GM12873 (cell line): Measurements from ENCODE around the gene IRF3.

Source experiments
- TF ChIP-seq, protein P1 (sequence below): IDR thresholded peaks from 2 replicates; pipeline ENCODE4 v1.5.1; 2012; ENCODE audit warnings: low read depth, mild to moderate bottlenecking, moderate library complexity, low read length, control low read depth; ENCODE audit not compliant: insufficient read depth; ENCODE audit errors: missing control alignments

The IRF3 gene, protein sequence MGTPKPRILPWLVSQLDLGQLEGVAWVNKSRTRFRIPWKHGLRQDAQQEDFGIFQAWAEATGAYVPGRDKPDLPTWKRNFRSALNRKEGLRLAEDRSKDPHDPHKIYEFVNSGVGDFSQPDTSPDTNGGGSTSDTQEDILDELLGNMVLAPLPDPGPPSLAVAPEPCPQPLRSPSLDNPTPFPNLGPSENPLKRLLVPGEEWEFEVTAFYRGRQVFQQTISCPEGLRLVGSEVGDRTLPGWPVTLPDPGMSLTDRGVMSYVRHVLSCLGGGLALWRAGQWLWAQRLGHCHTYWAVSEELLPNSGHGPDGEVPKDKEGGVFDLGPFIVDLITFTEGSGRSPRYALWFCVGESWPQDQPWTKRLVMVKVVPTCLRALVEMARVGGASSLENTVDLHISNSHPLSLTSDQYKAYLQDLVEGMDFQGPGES

DNA sequence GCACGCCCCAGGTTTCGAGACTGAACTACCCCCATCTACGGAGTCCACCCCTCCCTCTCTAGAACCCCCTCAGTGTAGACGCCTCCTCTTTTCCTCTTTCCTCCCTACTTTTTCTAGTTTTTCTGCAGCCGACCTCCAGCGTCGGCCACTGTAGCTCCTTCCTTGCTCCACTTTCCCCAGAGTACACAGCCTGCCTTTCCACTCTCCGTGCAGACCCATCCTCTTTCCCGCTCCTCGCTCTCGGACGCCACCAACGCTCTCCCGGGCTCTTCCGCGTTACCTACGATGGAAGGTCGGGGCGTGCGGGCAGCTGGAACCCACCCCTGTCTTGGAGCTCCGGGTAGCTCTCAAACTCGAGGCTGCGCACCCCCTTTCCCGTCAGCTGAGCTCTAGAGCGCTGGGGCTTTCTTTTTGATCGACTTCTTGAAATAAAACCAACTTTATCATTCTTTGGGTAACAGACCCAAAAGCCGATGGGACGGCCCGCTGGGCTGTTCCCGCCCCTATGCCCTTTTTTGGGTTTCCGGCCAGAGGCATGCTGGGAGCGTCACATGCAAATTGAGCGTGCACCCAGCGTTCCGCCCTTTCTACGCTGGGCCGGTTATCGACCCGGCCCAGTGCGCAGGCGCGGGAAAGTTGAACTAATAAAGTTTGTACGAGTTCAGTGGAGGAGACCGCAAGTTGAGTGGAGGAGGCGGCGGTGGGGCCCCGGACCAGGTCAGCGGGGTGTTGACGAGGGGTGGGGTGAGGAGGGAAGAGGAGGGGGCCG is at the start of gene IRF3, which contains the start of gene BCL2L12:
TSS of gene IRF3 (minus strand) at position 507 of the 769 bp plus-strand sequence. CDS start 1,019 bp downstream, outside the sequence.
TSS of gene BCL2L12 (plus strand) at position 583 of the 769 bp plus-strand sequence. CDS start 760 bp downstream, outside the sequence.
- TF ChIP-seq, protein P1, sequence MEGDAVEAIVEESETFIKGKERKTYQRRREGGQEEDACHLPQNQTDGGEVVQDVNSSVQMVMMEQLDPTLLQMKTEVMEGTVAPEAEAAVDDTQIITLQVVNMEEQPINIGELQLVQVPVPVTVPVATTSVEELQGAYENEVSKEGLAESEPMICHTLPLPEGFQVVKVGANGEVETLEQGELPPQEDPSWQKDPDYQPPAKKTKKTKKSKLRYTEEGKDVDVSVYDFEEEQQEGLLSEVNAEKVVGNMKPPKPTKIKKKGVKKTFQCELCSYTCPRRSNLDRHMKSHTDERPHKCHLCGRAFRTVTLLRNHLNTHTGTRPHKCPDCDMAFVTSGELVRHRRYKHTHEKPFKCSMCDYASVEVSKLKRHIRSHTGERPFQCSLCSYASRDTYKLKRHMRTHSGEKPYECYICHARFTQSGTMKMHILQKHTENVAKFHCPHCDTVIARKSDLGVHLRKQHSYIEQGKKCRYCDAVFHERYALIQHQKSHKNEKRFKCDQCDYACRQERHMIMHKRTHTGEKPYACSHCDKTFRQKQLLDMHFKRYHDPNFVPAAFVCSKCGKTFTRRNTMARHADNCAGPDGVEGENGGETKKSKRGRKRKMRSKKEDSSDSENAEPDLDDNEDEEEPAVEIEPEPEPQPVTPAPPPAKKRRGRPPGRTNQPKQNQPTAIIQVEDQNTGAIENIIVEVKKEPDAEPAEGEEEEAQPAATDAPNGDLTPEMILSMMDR = no peak

DNA sequence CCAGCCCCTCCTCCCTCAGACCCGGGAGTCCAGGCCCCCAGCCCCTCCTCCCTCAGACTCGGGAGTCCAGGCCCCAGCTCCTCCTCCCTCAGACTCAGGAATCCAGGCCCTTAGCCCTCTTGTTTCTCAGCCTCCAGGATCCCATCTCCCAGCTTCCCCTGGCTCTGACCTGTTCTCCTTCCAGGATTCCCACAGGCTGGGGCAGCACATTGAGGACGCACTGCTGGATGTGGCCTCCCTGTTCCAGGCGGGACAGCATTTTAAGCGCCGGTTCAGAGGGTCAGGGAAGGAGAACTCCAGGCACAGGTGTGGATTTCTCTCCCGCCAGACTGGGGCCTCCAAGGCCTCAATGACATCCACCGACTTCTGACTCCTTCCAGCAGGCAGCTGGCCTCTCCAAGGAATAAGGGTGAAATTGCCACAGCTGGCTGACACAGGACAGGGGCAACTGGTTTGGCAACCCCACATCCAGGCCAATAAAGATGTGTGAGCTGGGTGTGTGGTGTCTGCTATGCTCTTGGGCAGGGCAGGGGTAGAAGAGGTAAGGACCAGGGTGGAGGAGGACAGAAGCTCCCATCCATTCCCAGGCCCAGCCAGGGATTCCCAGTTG is 47.7 kb upstream of the IRF3 start:
- TF ChIP-seq, protein P1 = no peak

DNA sequence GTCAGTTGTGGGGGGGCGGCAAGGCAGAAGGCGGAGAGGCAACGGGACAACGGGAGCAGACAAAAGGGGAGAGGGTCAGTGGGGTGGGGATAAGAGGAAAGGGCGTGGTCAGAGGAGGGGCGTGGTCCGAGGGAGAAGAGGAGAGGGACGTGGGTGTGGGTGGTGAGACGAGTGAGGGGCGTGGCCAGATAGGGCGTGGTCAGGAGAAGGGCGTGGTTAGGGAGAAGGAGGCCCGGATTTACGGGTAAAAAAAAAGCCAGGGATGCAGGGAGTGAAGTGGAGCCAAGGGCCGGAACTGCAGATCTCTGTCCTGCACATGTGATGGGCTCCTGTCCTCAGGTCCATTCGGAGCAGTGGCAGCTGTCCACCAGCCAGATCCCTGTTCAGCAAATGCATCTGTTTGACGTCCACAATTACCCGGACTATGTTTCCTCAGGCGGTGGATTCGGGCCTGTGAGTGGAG is 46.8 kb upstream of the IRF3 start:
- TF ChIP-seq, protein P1 = no peak

DNA sequence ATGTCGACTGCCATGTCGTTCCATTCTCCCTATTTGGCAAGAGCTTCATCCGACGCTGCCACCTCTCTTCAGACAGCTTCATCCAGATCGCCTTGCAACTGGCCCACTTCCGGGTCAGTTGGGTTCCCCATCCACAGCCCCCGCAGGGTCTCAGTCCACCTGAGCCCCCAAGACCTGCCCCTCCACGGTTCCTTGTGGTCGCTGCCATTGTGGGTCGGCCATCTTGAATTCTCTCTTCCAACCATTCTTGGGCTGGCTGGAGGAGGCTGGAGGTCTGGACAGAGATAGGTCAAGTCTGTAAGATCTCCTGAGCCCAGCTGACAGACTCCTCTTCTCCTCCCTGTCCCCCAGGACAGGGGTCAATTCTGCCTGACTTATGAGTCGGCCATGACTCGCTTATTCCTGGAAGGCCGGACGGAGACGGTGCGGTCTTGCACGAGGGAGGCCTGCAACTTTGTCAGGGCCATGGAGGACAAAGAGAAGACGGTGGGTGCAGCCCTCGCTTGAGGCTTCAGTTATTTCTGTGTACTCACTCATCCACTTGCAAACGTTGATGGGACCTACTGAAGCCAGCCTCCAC is 44.8 kb upstream of the IRF3 start:
- TF ChIP-seq, protein P1 = no peak

DNA sequence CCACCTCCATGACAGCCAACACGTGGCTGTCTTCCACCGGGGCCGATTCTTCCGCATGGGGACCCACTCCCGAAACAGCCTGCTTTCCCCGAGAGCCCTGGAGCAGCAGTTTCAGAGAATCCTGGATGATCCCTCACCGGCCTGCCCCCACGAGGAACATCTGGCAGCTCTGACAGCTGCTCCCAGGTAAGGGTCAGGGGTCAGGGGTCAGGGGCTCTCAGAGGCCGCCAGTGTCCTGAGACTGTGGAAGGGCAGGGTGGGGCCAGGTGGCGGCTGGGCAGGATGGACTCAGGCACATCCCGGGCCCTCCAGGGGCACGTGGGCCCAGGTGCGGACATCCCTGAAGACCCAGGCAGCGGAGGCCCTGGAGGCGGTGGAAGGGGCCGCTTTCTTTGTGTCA is 40.3 kb upstream of the IRF3 start:
- TF ChIP-seq, protein P1 = no peak

DNA sequence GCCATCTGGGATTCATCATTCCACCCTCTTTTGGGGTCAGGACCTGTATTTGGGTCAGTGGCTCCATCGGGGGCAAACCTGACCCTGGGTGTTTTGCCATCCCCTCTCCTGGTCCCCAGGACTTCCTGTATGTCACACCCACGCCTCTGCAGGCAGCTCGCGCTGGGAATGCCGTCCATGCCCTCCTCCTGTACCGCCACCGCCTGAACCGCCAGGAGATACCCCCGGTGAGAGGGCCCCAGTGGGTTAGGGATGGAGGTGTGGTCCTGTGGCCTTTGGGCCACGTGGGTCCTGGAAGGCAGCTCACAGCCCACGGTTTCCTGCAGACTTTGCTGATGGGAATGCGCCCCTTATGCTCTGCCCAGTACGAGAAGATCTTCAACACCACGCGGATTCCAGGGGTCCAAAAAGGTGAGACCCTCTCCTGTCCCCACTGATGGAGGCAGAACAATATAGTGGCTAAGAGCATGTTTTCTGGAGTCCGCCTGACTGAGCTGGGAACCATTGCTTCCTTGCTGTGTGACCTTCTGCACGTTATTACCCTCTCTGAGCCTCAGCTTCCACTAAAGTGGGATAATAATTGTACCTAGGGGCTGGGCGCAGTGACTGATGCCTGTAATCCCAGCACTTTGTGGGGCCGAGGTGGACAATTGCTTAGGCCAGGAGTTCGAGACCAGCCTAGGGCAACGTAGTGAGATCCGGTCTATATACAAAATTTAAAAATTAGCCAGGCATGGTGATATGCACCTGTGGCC is 39.4 kb upstream of the IRF3 start:
- TF ChIP-seq, protein P1 = no peak
